ENCODE data around the gene CENPO. TPM values are rescaled to one million over a fixed set of nuclear protein-coding genes. Genes with fewer than 3 reads are reported as not detected.

The CENPO gene
- total RNA-seq, 2 experiments from 2014 or later, result 3.4 to 3.5 TPM

GRCh38 chr2:24827321-24828237 lies 34.4 kb downstream of the CENPO start:
- peak; percentile 57 to 86 (median 62) for DNase-seq
- H3K4me3 ChIP-seq (ENCODE audit: low read length), result no peak overlapping the region
- H3K4me1 ChIP-seq (ENCODE audit: insufficient read depth, low read length), result peaks cover 15% of the 10 kb centered on the region
- no peaks in the 10 kb centered on the region for H3K36me3 Mint-ChIP-seq (ENCODE audit: low read depth)
- H3K36me3 ChIP-seq (ENCODE audit: insufficient read depth, low read length), result peaks cover 12% of the 10 kb centered on the region
- no peaks in the 10 kb centered on the region for H3K27me3 ChIP-seq (ENCODE audit: control insufficient read depth in 1 of 2, insufficient read depth in 2 of 2, low read length in 2 of 2)
- POLR2A ChIA-PET, result interaction anchor here (1.2 to 3.1 kb wide), 4 partner anchors 12 to 418 kb away, joined by 3 to 18 read pairs (median 5); partner anchors contain the start of genes CENPO and PTRHD1
- CTCF ChIA-PET, result interaction anchor here (0.6 to 5.3 kb wide), 15 partner anchors 10 to 910 kb away, joined by 3 to 83 read pairs (median 4); partner anchors contain the start of genes CENPO and PTRHD1
- peak; percentile 80 for TF ChIP-seq CTCF (IDR thresholded peaks at IDR 0.05)
- no peaks in the 10 kb centered on the region for H3K9me3 ChIP-seq (ENCODE audit: control insufficient read depth in 1 of 2, insufficient read depth in 1 of 2, low read length in 2 of 2)
- peaks cover 22% of the 10 kb centered on the region for H3K4me1 Mint-ChIP-seq (ENCODE audit: low read depth)
- peak; percentile 93 for ATAC-seq (ENCODE audit: poor library complexity)
- no peak overlapping the region for H3K27ac Mint-ChIP-seq
- no peak overlapping the region for H3K27ac ChIP-seq (ENCODE audit: low read depth in 1 of 2, low read length in 2 of 2)
- H3K27me3 Mint-ChIP-seq, result no peaks in the 10 kb centered on the region
- H3K4me3 Mint-ChIP-seq, result no peak overlapping the region
- no peaks in the 10 kb centered on the region for H3K9me3 Mint-ChIP-seq
- intact Hi-C loops (cut with DNase I, micrococcal nuclease), result loop anchor here (1.0 to 10.0 kb wide), 5 partner anchors 35 to 417 kb away; partner anchors contain the start of genes CENPO (in 1 of the 2) and PTRHD1 (in 1 of the 2)

DNA sequence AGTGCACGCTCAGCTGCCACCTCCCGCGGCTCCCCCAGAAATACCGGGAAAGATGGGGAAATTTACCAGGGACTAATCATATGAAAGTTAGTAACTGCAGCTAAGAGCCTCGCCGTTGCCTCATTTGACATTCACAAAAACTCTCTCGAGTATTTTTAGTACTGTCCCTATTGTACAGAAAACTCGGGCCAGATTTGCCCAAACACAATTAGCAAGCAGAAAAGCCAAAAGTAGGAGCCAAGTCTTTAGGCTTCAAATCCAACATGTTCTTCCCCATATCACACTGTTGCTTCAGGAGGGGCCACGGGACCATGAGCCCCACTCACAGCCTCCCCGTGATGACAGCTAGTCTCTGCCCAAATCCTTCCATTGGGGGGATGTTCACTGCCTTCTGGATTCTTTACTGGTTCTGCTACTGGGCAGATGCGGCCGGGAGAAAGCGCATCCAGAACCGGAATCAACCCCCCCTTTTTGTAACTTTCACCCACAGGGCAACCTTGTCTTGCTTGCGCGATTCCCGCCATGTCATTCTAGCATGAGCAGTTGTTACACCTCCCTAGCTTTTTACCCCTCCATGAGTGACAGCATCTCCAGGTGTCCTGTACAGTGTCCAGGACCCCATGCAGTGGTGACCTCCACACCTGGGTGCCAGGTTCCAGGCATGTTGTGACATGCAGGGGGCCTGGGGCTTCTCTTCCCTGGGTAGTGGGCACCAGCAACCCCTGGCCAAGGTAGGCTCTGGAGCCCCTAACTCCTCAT lies 35.2 kb downstream of the CENPO start:
- H3K4me1 ChIP-seq (ENCODE audit: insufficient read depth, low read length), result peaks cover 15% of the 10 kb centered on the region
- Mint-ChIP-seq H3K4me1 (ENCODE audit: low read depth) (peaks cover 22% of the 10 kb centered on the region), H3K27ac (no peak overlapping the region), H3K4me3 (no peak overlapping the region), H3K27me3 (no peaks in the 10 kb centered on the region), H3K36me3 (ENCODE audit: low read depth) (peaks cover 2% of the 10 kb centered on the region), H3K9me3 (no peaks in the 10 kb centered on the region)
- ChIA-PET CTCF (interaction anchor here (0.6 to 5.3 kb wide), 16 partner anchors 9 to 911 kb away, joined by 3 to 83 read pairs (median 4); partner anchors contain the start of genes CENPO and PTRHD1), POLR2A (interaction anchor here (1.2 to 3.1 kb wide), 4 partner anchors 13 to 418 kb away, joined by 3 to 18 read pairs (median 5); partner anchors contain the start of genes CENPO and PTRHD1)
- H3K27me3 ChIP-seq (ENCODE audit: control insufficient read depth in 1 of 2, insufficient read depth in 2 of 2, low read length in 2 of 2), result no peaks in the 10 kb centered on the region
- no peaks in the 10 kb centered on the region for H3K9me3 ChIP-seq (ENCODE audit: control insufficient read depth in 1 of 2, insufficient read depth in 1 of 2, low read length in 2 of 2)
- peaks cover 6% of the 10 kb centered on the region for H3K36me3 ChIP-seq (ENCODE audit: insufficient read depth, low read length)
- no peak for DNase-seq
- intact Hi-C loops (cut with DNase I, micrococcal nuclease), result loop anchor here in 1 of 2 experiments (10.0 kb wide), 1 partner anchor 234 kb away; no protein-coding TSS in a partner anchor
- TF ChIP-seq CTCF (IDR thresholded peaks at IDR 0.05), result no peak
- no peak overlapping the region for H3K4me3 ChIP-seq (ENCODE audit: low read length)
- no peak overlapping the region for H3K27ac ChIP-seq (ENCODE audit: low read depth in 1 of 2, low read length in 2 of 2)
- no peak for ATAC-seq (ENCODE audit: poor library complexity)

- Histone ChIP-seq H3K4me3 (ENCODE audit: low read length) (no peak overlapping the region), H3K9me3 (ENCODE audit: control insufficient read depth in 1 of 2, insufficient read depth in 1 of 2, low read length in 2 of 2) (no peaks in the 10 kb centered on the region), H3K36me3 (ENCODE audit: insufficient read depth, low read length) (peaks cover 9% of the 10 kb centered on the region), H3K27ac (ENCODE audit: low read depth in 1 of 2, low read length in 2 of 2) (no peak overlapping the region), H3K4me1 (ENCODE audit: insufficient read depth, low read length) (peaks cover 15% of the 10 kb centered on the region), H3K27me3 (ENCODE audit: control insufficient read depth in 1 of 2, insufficient read depth in 2 of 2, low read length in 2 of 2) (no peaks in the 10 kb centered on the region)
- Mint-ChIP-seq H3K36me3 (ENCODE audit: low read depth) (peaks cover 13% of the 10 kb centered on the region), H3K27me3 (no peaks in the 10 kb centered on the region), H3K9me3 (no peaks in the 10 kb centered on the region), H3K4me1 (ENCODE audit: low read depth) (peaks cover 22% of the 10 kb centered on the region), H3K4me3 (no peak overlapping the region), H3K27ac (no peak overlapping the region)
- ChIA-PET CTCF (no interaction called here), POLR2A (no interaction called here)
- intact Hi-C loops (cut with DNase I, micrococcal nuclease), result no loop called here
- DNase-seq (no peak), ATAC-seq (ENCODE audit: poor library complexity) (no peak)
- no peak for TF ChIP-seq CTCF (IDR thresholded peaks at IDR 0.05)
Measured at GRCh38 chr2:24830351-24830750, 37.1 kb downstream of the CENPO start.

Measured in CD4-positive, alpha-beta T cell (primary cell).